ENCODE data around the gene CLCN6.

- TF ChIP-seq CTCF (conservative IDR thresholded peaks at IDR 0.05) (no peak), ZFX (IDR thresholded peaks at IDR 0.05) (no peak)
These were observed 2.8 kb upstream of the CLCN6 start for GRCh38 chr1:11802973-11803885.

Measured in C4-2B (cell line).